ENCODE measurements around the gene CFAP46. TPM values are rescaled to one million over a fixed set of nuclear protein-coding genes. Genes with fewer than 3 reads are reported as not detected.

The CFAP46 gene
- total and polyA plus RNA-seq, 4 donors, result 0.33 to 0.59 (median 0.42) TPM

DNA sequence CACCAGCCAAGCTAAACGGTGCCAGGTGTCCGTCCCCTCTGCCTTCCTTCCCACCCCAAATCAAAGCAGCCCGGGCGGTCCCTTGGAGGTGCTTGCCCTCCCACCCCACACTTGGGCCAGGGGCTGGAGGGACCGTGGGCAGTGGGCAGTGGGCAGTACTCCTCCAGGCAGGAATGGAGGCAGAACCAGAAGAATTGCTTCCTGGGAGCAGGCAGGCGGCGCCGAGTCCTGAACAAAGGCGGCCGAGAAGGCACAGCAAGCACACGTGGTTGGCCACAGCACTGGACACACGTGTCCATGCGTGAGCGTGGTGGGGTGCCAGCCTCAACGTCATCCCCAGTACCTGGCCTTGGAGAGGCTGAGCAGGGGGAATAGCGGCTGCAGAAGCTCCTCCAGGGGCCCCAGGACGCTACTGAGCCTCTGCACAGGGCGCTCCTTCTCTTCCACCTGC lies 108.0 kb downstream of the CFAP46 start:
- WGBS, result 84% methylated on average over 18 of the region's 18 CpGs
- DNase-seq (ENCODE audit: low spot score), result peak; percentile 27

More for the DNA sequence above, 108.0 kb downstream of the CFAP46 start:
- no peaks in the 10 kb centered on the region for H3K36me3 ChIP-seq (ENCODE audit: control insufficient read depth in 4 of 4, insufficient read depth in 3 of 4, low read depth in 1 of 4, low read length in 3 of 4)
- H3K9me3 ChIP-seq (ENCODE audit: control insufficient read depth in 4 of 4, low read length in 3 of 4), result no peaks in the 10 kb centered on the region
- peaks cover 0 to 3% (median under 1%) of the 10 kb centered on the region in 4 donors for H3K27me3 ChIP-seq (ENCODE audit: control insufficient read depth in 4 of 4, insufficient read depth in 4 of 4, low read length in 3 of 4)
- H3K9ac ChIP-seq (ENCODE audit: low read depth in 1 of 2, low read length in 2 of 2), result no peak overlapping the region
- no peak overlapping the region for H3K4me3 ChIP-seq (ENCODE audit: low read depth in 1 of 3, low read length in 3 of 3)
- no peak overlapping the region for H3K27ac ChIP-seq (ENCODE audit: low read depth in 1 of 2, low read length in 2 of 2)
- peaks cover 0 to 4% (median 2%) of the 10 kb centered on the region in 4 donors for H3K4me1 ChIP-seq (ENCODE audit: control insufficient read depth in 4 of 4, insufficient read depth in 4 of 4, low read length in 3 of 4)
- no peak for TF ChIP-seq TAF1 (conservative IDR thresholded peaks at IDR 0.05)
- no peak for TF ChIP-seq CTCF (IDR thresholded peaks at IDR 0.05; ENCODE audit: low read depth, low read length, missing input control)
- TF ChIP-seq ATF3 (IDR thresholded peaks at IDR 0.05), result no peak
- no peak for TF ChIP-seq RXRA (IDR thresholded peaks at IDR 0.05)
- no peak for TF ChIP-seq EGR1 (IDR thresholded peaks at IDR 0.05; ENCODE audit: low read depth in 2 of 2)
- no peak for TF ChIP-seq JUND (IDR thresholded peaks at IDR 0.05)
- TF ChIP-seq NR2F2 (IDR thresholded peaks at IDR 0.05), result no peak
- no peak for TF ChIP-seq HNF4G (IDR thresholded peaks at IDR 0.05)
- TF ChIP-seq, protein P1, sequence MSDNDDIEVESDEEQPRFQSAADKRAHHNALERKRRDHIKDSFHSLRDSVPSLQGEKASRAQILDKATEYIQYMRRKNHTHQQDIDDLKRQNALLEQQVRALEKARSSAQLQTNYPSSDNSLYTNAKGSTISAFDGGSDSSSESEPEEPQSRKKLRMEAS (IDR thresholded peaks at IDR 0.05), result no peak
- TF ChIP-seq ZBTB33 (IDR thresholded peaks at IDR 0.05), result no peak
- TF ChIP-seq REST (IDR thresholded peaks at IDR 0.05), result no peak
- no peak for TF ChIP-seq SP1 (IDR thresholded peaks at IDR 0.05)
- no peak for TF ChIP-seq FOXA1 (IDR thresholded peaks at IDR 0.05)
- no peak for TF ChIP-seq RAD21 (IDR thresholded peaks at IDR 0.05)
- TF ChIP-seq FOXA2 (IDR thresholded peaks at IDR 0.05), result no peak

Data from liver (tissue), 9 donors.